Lung (tissue), 12 donors: ENCODE results near the gene AMOT. TPM values are rescaled to one million over a fixed set of nuclear protein-coding genes. Genes with fewer than 3 reads are reported as not detected.
A peak's percentile ranks its signal among the peaks of the same experiment; 100 is the strongest.

Experiments used
- ATAC-seq: fragments of 200-7000 bp; cut with Tn5 transposase; one replicate; pipeline ENCODE4 v1.9.1; 2020; ENCODE audit warnings: moderate number of reproducible peaks; ENCODE audit not compliant: insufficient read depth, low FRiP score
- DNase-seq, 3 donors: peaks; one replicate each; pipeline ENCODE4 v3.0.0-alpha.2; 2013 to 2017
- H3K27ac ChIP-seq, 2 donors: one replicate each; pipeline ENCODE4 v1.5.1; 2013; ENCODE audit warnings: mild to moderate bottlenecking in 2 of 2, moderate library complexity in 2 of 2, control low read depth in 1 of 2, inconsistent platforms in 1 of 2, low read depth in 1 of 2, low read length in 1 of 2
- H3K27me3 ChIP-seq, 3 donors: one replicate each; pipeline ENCODE4 v1.5.1; 2013; ENCODE audit warnings: low read length in 2 of 3; ENCODE audit not compliant: control insufficient read depth in 3 of 3, insufficient read depth in 3 of 3
- H3K36me3 ChIP-seq, 4 donors: one replicate each; pipeline ENCODE4 v1.5.1; 2013; ENCODE audit warnings: low read length in 4 of 4, mild to moderate bottlenecking in 1 of 4, moderate library complexity in 1 of 4; ENCODE audit not compliant: control insufficient read depth in 4 of 4, insufficient read depth in 4 of 4
- H3K4me1 ChIP-seq, 5 donors: one replicate each; pipeline ENCODE4 v1.5.1; 2013; ENCODE audit warnings: low read length in 5 of 5, mild to moderate bottlenecking in 2 of 5, moderate library complexity in 1 of 5; ENCODE audit not compliant: control insufficient read depth in 5 of 5, insufficient read depth in 5 of 5
- H3K4me3 ChIP-seq: one replicate; pipeline ENCODE4 v1.5.1; 2013; ENCODE audit warnings: mild to moderate bottlenecking, control low read depth, moderate library complexity
- H3K9ac ChIP-seq, 2 donors: one replicate each; pipeline ENCODE4 v1.5.1; 2013; ENCODE audit warnings: low read length in 2 of 2, control low read depth in 1 of 2; ENCODE audit not compliant: insufficient read depth in 1 of 2
- H3K9me3 ChIP-seq, 4 donors: one replicate each; pipeline ENCODE4 v1.5.1; 2013; ENCODE audit warnings: low read length in 3 of 4, mild to moderate bottlenecking in 1 of 4, moderate library complexity in 1 of 4; ENCODE audit not compliant: control insufficient read depth in 4 of 4, insufficient read depth in 3 of 4
- WGBS, 2 donors: extraction: QIAGEN DNeasy Blood & Tissue Kit; methylation state at CpG; one replicate each; pipeline ENCODE4 v1.1.7; 2013; 5-methylcytosine and 5-hydroxymethylcytosine counted together
- polyA plus RNA-seq, 2 donors: library from polyadenylated mRNA; stranded (reverse); fragments of 200-250 nt; gene quantifications; one replicate each; pipeline ENCODE4 v1.2.1, GENCODE V29; 2013
- total RNA-seq, 2 donors: library from RNA; depleted of rRNA in 1 of 2; stranded (reverse); fragments of >200 nt in 1 of 2; gene quantifications; one replicate each; pipeline ENCODE4 v1.2.1, GENCODE V29; 2014 to 2021
- TF ChIP-seq, protein P1 (sequence below): IDR thresholded peaks from 2 replicates; pipeline ENCODE4 v1.5.1; 2012; ENCODE audit warnings: mild to moderate bottlenecking; ENCODE audit errors: control extremely low read depth, extremely low read depth
- donor health status: control.
- donor health status: control.
- donor health status: Bipolar disorder and iron deficiency.
- donor health status: healthy.
- donor health status: DM: yes; HTN: yes; CAD: no.

The AMOT gene
- total and polyA plus RNA-seq, 4 donors: 0.79 to 11.8 (median 5.9) TPM

DNA sequence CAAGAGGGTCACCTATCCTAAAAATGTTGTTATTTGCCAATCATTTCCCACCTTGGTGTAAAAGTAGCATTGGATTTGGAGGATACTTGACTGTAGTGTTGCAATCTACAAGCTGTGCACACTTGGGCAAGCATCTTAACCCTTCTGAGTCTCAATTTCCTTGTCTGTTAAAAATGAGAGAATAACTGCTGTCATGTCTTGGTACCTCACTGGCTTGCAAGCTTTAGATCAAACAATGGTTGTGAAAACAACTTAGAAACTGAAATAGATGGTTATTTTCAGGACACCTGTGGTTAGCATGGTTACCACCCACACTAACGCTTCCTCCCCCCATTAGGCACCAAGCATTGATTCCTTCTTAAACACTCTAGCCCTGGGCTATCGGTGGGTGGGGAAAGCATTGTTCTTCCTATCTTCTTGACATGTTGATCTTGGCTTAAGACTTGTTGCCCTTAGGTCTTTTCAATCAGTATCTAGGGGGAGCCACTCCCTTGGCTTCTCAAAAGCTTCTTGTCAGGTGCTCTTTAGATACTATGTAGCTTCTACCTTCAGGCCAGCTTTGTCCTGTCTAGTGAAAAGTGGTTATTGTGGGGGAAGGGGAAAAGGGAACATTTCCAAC, 10.6 kb upstream of the AMOT start:
- ATAC-seq (peak; percentile 12), DNase-seq (no peak)
- no peak overlapping the region for H3K9ac ChIP-seq
- no peak overlapping the region for H3K27ac ChIP-seq
- TF ChIP-seq, protein P1, sequence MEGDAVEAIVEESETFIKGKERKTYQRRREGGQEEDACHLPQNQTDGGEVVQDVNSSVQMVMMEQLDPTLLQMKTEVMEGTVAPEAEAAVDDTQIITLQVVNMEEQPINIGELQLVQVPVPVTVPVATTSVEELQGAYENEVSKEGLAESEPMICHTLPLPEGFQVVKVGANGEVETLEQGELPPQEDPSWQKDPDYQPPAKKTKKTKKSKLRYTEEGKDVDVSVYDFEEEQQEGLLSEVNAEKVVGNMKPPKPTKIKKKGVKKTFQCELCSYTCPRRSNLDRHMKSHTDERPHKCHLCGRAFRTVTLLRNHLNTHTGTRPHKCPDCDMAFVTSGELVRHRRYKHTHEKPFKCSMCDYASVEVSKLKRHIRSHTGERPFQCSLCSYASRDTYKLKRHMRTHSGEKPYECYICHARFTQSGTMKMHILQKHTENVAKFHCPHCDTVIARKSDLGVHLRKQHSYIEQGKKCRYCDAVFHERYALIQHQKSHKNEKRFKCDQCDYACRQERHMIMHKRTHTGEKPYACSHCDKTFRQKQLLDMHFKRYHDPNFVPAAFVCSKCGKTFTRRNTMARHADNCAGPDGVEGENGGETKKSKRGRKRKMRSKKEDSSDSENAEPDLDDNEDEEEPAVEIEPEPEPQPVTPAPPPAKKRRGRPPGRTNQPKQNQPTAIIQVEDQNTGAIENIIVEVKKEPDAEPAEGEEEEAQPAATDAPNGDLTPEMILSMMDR: no peak
- peaks cover 0 to 31% (median 12%) of the 10 kb centered on the region in 3 donors for H3K27me3 ChIP-seq
- no peak overlapping the region for H3K4me3 ChIP-seq
- H3K9me3 ChIP-seq: no peaks in the 10 kb centered on the region
- no peaks in the 10 kb centered on the region for H3K36me3 ChIP-seq
- H3K4me1 ChIP-seq: peaks cover 0 to 6% (median 0%) of the 10 kb centered on the region in 5 donors
- 39 to 65% methylated on average over 2 of the region's 2 CpGs for WGBS, 2 donors

- ATAC-seq (no peak), DNase-seq (peak; percentile 14 to 44 (median 15))
Observed at GRCh38 chrX:112849016-112849415, 8.4 kb upstream of the AMOT start.

GRCh38 chrX:112846782-112847181, 6.2 kb upstream of the AMOT start:
- H3K9me3 ChIP-seq: no peaks in the 10 kb centered on the region
- no peak for ATAC-seq
- H3K4me1 ChIP-seq: peaks cover 0 to 7% (median 0%) of the 10 kb centered on the region in 5 donors
- H3K9ac ChIP-seq: no peak overlapping the region
- H3K27me3 ChIP-seq: peaks cover 0 to 49% (median 16%) of the 10 kb centered on the region in 3 donors
- H3K4me3 ChIP-seq: no peak overlapping the region
- WGBS, 2 donors: 52 to 68% methylated on average over 2 of the region's 2 CpGs
- TF ChIP-seq, protein P1: no peak
- no peaks in the 10 kb centered on the region for H3K36me3 ChIP-seq
- H3K27ac ChIP-seq: no peak overlapping the region
- DNase-seq: no peak

More at GRCh38 chrX:112849016-112849415, 8.4 kb upstream of the AMOT start:
- H3K4me1 ChIP-seq: peaks cover 0 to 7% (median 0%) of the 10 kb centered on the region in 5 donors
- H3K27me3 ChIP-seq: peaks cover 0 to 41% (median 10%) of the 10 kb centered on the region in 3 donors
- no peak overlapping the region for H3K9ac ChIP-seq
- H3K36me3 ChIP-seq: no peaks in the 10 kb centered on the region
- H3K27ac ChIP-seq: no peak overlapping the region
- no peak overlapping the region for H3K4me3 ChIP-seq
- TF ChIP-seq, protein P1: no peak
- H3K9me3 ChIP-seq: no peaks in the 10 kb centered on the region
